Keratinocyte (primary cell): ENCODE results near the gene CNGA4.

ENCODE experiments used
- CTCF ChIP-seq, 3 experiments: IDR thresholded peaks in 1 of 3; conservative IDR thresholded peaks in 1 of 3; optimal IDR thresholded peaks in 1 of 3; 2 replicates in 2 of 3; 3 replicates in 1 of 3; pipeline versions ENCODE3 to v1.5.1; 2011; ENCODE audit warnings: low read length in 3 of 3, mild to moderate bottlenecking in 3 of 3, moderate library complexity in 2 of 3, control low read depth in 1 of 3, inconsistent platforms in 1 of 3; ENCODE audit not compliant: insufficient read depth in 2 of 3; ENCODE audit errors: extremely low read depth in 1 of 3
- EZH2 ChIP-seq: IDR thresholded peaks from one replicate; pipeline ENCODE4 v1.6.1; 2012; ENCODE audit warnings: inconsistent platforms, mild to moderate bottlenecking, low read length, moderate library complexity

DNA sequence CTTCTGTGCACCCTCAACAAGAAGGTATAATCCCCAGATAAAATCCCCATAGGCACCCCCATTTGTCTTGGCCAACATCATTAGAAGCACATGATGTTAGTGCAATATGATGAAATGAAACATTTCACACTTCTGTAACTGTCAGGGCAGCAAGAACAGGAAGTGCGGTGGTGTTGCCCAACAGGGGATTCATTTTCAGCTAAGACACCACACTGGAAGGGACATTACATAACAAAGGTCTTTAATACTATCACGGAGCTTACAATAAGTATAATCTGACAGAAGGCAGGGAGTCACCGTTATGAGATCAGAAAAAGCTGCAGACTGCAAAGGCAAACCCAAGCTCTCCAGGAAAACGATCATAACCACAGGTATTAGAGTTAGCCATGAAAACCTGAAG lies 37.9 kb upstream of the CNGA4 start:
- TF ChIP-seq CTCF (optimal IDR thresholded peaks at IDR 0.05 in 1 of 3, IDR thresholded peaks at IDR 0.05 in 1 of 3, conservative IDR thresholded peaks at IDR 0.05 in 1 of 3; ENCODE audit: extremely low read depth in 1 of 3, insufficient read depth in 2 of 3, low read length in 3 of 3): no peak
- TF ChIP-seq EZH2: no peak
